NCI-H1930 (cell line): ENCODE data around the gene SERPINI1.
"Not testable (repeated sequence)": the region's sequence is repeated elsewhere in the genome, so short reads cannot be mapped to it uniquely, and the experiment has no call there.

Experiments used
- DNase-seq, 2 experiments: peaks; one replicate each; lab custom pipeline; 2025; lab: John Stamatoyannopoulos, UW

The SERPINI1 gene

GRCh38 chr3:167787440-167787839, 51.9 kb downstream of the SERPINI1 start:
- DNase-seq, result no peak

DNA sequence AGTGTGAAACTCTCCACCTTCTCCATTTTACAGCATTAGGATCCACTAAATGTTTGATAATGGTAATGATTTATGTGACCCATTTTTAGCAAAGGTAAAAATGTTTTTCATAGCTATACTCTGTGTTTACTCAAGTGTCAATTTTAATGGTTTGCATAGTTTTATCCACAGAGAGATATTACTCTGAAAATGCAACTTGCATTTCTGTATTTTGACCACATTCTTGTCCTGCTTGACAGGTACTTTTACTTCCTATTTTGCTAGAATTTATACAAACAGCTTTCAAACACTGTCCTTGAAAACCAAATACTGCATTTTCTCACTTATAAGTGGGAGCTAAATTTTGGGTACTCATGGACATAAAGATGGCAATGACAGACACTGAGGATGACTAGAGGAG, 62.9 kb downstream of the SERPINI1 start:
- DNase-seq, result no peak

GRCh38 chr3:167808910-167809309, 73.4 kb downstream of the SERPINI1 start:
- no peak for DNase-seq

DNA sequence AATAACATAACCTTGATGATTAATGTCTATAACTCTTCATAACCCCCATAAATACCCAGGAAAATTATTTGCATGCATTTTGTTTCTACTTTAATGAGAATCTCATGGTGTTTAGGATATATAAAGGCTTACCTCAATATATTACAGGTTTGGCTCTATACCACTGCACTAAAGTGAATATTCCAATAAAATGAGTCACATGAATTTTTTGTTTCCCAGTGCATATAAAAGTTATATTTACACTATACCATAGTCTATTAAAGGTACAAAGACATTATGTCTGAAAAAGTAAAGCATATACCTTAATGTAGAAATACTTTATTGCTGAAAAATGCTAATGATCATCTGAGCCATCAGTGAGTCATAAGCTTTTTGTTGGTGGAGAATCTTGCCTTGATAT, 74.7 kb downstream of the SERPINI1 start:
- no peak for DNase-seq

DNA sequence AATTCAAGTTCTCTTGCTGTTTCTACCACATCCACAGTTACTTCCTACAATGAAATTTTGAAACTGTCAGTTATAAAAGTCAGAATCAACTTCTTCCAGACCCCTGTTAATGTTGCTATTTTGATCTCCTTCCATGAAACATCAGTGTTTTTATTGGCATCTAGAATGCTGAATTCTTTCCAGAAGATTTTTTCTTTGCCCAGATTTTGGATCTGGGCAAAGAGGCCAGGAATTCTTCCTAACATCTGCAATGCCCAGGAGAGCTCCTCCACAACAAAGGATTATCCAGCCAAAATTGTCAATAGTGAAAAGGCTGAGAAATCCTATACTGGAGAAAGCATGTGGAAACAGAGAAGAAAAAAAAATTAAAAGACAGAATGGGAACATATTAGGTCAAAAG, 75.5 kb downstream of the SERPINI1 start:
- DNase-seq, result no peak

GRCh38 chr3:167813169-167814123, 77.9 kb downstream of the SERPINI1 start:
- DNase-seq, result no peak

GRCh38 chr3:167814441-167814951, 79.0 kb downstream of the SERPINI1 start:
- DNase-seq, result no peak

GRCh38 chr3:167816953-167817352, 81.4 kb downstream of the SERPINI1 start:
- no peak for DNase-seq

- DNase-seq, result no peak
Measured at GRCh38 chr3:167820102-167820865, 84.8 kb downstream of the SERPINI1 start.

- DNase-seq, result no peak
Measured at GRCh38 chr3:167821248-167821805, 85.8 kb downstream of the SERPINI1 start.

DNA sequence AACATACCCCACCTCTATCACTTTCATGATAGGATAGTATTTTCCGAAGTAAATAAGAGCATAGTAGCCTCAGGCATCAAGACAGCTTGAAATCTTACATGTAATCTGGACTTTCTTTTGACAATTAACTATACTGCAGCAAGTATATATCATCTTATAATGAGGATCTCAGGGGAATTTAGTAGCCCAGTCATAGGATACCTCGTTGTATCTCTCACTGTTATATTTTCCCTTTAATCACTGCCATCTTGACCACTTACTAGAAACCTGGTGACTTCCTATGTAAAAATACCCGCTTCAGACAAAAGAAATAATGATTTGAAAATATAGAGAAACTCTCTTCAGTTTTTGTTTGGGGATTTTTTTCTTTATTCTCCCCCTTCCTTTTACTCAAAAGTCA, 88.2 kb downstream of the SERPINI1 start:
- no peak for DNase-seq

DNA sequence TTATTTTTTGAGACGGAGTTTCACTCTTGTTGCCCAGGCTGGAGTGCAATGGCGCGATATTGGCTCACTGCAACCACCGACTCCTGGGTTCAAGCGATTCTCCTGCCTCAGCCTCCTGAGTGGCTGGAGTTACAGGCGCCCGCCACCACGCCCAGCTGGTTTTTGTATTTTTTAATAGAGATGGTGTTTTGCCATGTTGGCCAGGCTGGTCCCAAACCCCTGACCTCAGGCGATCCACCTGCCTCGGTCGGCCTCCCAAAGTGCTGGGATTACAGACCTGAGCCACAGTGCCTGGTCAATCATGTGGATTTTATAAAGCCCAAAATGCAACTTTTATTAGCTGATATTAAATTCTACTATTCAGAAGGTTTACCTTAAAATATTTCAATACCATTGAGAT, 92.1 kb downstream of the SERPINI1 start:
- not testable (repeated sequence) for DNase-seq

GRCh38 chr3:167829071-167829470, 93.5 kb downstream of the SERPINI1 start:
- DNase-seq, result no peak

DNA sequence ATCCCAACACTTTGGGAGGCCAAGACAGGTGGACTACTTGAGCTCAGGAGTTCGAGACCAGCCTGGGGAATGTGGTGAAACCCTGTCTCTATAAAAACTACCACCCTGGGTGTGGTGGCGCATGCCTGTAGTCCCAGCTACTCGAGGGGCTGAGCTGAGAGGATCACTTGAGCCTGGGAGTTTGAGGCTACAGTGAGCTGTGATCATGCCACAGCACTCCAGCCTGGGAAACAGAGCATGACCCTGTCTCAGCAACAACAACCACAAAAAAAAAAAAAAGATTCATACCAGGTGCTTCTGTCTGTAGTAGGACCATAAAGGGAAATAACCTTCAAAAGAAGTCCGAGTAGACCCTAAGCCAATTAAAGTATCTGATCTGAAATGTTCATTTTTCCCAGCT, 94.5 kb downstream of the SERPINI1 start:
- no peak for DNase-seq

DNA sequence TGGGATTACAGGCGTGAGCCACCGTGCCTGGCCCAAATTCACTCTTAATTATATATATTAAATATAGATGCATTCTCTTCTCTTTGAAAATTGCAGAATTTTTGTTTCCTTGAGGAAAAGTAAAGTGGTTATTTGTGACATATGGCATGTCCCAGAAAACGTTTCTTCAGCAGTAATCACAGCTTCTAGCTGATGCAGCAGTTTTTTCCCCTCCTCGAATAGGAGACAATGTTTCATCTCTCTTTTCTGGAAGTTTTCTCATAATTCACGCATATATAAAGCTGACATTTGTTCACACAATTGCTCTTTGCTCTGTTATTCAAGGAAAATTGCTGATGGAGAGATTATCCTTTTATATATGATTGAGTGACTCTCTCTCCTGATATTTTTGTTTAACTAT, 99.8 kb downstream of the SERPINI1 start:
- no peak for DNase-seq

DNA sequence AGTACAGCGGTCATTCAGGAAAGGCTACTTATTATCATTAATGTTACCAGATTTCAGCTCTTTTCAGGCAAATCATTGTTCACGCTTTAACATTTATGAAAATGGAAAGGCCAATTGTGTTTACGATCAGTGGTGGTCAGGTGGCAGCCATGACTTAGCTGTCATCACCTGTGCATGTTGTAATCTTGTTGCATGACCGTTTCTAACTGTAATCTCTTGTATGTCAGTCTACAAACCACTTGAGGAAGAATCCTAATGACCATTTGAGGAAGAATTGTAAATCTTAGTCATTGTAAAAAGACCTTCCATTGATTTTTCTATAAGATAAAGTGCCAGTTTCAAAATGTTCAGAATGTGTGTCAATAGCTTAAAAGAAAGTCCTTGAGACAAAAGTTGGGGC, 100.4 kb downstream of the SERPINI1 start:
- DNase-seq, result no peak

DNA sequence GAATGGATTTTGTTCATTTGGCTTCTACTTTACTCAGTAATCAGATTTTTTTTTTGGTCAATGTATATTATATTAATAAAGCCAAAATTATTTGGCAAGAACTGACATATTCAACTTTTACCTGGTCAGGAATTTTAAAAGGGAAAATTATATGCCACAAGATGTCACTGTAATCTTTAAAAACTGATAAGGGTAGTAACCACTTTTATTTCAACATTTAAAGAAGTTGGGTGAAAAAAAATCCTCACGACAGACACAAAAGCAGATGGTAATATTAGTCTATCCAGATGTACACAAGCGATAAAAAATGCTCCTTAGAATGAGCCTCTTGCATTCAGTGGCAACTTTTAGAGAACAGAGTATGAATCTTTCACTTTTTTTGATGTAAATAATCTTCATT, 101.9 kb downstream of the SERPINI1 start:
- DNase-seq, result no peak

DNA sequence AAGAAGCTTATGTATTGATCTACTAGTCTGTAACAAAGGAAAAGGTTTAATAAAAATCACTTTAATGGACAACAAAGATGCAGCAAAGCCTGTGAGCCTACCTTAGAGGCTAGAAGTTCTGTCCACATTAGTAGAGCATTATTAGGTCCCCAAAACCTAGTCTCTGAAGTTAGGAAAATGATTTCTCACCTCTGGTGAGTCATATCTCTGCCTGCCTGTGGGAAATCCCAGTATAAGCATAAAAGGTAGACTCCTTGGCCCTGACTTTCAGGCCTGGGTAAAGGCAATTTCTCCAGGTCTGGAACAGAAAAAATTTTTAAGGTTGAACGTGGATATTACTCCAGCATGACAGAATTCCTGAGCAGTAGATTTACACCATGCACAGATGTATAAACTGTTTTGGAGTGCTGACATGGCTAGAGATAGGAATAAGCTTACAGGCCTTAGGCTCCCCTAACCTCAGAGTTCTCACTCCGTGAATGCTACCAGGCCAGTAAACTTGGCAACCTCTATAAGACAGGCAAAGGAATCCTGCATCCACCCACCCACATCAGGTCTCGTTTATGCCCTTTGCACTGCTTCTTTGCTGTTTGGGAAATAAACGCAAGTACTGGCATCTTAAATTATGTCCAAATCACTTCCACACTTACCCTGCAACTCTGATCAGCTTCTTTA, 104.1 kb downstream of the SERPINI1 start:
- no peak for DNase-seq

DNA sequence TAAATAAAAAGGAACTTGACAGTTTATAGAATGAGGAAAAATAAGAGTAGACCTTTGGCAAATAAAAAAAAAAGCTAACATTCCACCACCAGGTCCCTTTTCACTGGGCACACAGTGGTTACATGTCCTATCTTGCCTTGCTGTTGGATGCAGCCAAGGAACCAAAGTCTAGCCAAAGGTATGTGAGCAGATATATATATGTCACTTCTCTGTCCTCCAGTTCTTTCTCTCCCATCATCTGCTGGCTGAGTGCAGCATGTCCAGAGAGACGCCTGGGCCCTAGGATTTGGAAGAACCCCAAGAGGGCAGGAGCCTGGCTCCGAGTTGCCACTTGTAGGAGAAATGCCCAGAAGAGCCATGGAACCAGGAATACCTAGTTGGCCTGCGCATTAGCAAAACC, 104.7 kb downstream of the SERPINI1 start:
- no peak for DNase-seq

- DNase-seq, result no peak
Measured at GRCh38 chr3:167843481-167843880, 108.0 kb downstream of the SERPINI1 start.

DNA sequence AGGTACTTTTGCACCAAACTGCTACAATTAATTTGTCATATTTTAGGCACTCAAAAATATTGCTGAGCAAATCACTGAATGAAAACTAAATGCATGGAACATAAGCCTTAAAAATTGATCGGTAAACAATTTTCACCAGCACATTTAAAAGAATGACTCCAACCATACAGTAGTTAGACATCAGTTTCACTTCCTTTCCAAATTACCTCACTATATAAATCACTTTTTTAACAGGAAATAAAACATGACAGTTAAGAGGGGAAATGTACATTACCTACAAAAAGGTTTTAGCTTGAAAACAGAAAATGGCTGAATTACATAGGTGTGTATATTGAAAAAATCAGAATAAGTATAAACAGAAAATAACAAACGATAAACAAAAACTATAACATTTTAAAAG, 108.4 kb downstream of the SERPINI1 start:
- DNase-seq, result no peak

- no peak for DNase-seq
Measured at GRCh38 chr3:167844528-167844927, 109.0 kb downstream of the SERPINI1 start.
